ENCODE data around the gene MEX3D. TPM values are rescaled to one million over a fixed set of nuclear protein-coding genes. Genes with fewer than 3 reads are reported as not detected.

MEX3D gene
- total RNA-seq, 4 donors from 2014 or later, result 20.8 to 100 (median 27.8) TPM

DNA sequence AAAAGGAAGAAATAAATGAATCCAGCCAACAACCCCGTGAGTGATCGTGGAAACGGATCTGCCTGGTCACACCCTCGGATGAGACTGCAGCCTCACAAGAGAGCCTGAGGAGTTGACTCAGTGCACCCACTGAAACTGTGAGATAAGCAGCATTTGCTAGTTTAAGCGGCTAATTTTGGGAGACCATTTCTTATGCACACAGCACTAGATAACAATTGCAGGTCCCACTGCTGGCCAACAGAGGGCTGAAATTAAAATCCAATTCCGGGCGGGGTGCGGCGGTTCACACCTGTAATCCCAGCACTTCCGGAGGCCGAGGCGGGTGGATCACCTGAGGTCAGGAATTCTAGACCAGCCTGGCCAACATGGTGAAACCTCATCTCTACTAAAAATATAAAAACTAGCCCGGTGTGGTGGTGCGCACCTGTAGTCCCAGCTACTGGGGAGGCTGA, 33.5 kb upstream of the MEX3D start:
- Histone ChIP-seq H3K36me3 (peaks cover 0 to 23% (median 8%) of the 10 kb centered on the region in 4 donors), H3K4me1 (peaks cover 7 to 36% (median 31%) of the 10 kb centered on the region in 4 donors)
- WGBS, 2 donors (ENCODE audit: low coverage in 1 of 2), result 90 to 95% methylated on average over 5 to 14 of the region's 14 CpGs

DNA sequence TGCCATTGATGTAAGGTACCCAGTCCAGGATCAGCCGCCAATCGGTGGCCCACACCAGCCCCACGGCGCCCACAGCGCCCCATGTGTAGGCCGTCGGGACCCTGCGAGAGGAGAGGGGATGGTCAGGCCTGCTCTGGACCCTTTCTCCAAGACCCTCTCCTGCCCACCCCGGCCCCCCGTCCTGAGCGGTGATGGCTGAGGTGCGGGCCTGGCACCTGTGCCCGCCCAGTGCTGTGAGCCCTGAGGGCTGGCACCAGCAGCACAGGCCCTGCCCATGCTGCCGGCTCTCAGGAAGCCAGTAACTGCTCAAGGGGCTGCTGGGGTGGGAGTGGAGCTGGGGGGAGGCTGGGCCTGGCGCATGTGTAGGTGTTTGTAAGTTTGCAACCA, 31.3 kb upstream of the MEX3D start:
- H3K27ac ChIP-seq, result no peak overlapping the region
- no peak for DNase-seq
- no peaks in the 10 kb centered on the region for H3K9me3 ChIP-seq
- no peak overlapping the region for H3K4me3 ChIP-seq
- peaks cover 0 to 26% (median 19%) of the 10 kb centered on the region in 4 donors for H3K4me1 ChIP-seq
- TF ChIP-seq, protein P1, sequence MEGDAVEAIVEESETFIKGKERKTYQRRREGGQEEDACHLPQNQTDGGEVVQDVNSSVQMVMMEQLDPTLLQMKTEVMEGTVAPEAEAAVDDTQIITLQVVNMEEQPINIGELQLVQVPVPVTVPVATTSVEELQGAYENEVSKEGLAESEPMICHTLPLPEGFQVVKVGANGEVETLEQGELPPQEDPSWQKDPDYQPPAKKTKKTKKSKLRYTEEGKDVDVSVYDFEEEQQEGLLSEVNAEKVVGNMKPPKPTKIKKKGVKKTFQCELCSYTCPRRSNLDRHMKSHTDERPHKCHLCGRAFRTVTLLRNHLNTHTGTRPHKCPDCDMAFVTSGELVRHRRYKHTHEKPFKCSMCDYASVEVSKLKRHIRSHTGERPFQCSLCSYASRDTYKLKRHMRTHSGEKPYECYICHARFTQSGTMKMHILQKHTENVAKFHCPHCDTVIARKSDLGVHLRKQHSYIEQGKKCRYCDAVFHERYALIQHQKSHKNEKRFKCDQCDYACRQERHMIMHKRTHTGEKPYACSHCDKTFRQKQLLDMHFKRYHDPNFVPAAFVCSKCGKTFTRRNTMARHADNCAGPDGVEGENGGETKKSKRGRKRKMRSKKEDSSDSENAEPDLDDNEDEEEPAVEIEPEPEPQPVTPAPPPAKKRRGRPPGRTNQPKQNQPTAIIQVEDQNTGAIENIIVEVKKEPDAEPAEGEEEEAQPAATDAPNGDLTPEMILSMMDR (IDR thresholded peaks at IDR 0.05), result no peak
- TF ChIP-seq EP300 (IDR thresholded peaks at IDR 0.05; ENCODE audit: low read depth), result no peak
- no peak for TF ChIP-seq POLR2A (IDR thresholded peaks at IDR 0.05)
- no peak for TF ChIP-seq POLR2AphosphoS5 (IDR thresholded peaks at IDR 0.05)
- no peaks in the 10 kb centered on the region for H3K27me3 ChIP-seq
- in situ Hi-C loops (cut with MboI; ENCODE audit: low pct_ligation_motif_present in 1 of 4, low pct_unique_long_range_greater_than_20kb in 1 of 4, low sequenced_read_pairs in 3 of 4), result no loop called here
- H3K36me3 ChIP-seq, result peaks cover 0 to 30% (median 12%) of the 10 kb centered on the region in 4 donors
- intact Hi-C loops (cut with DNase I; ENCODE audit: low total_unique reads), result no loop called here
- 95% methylated on average over 4 of the region's 15 CpGs; no CpG with 5 or more reads in 1 of the 2 donors for WGBS, 2 donors (ENCODE audit: low coverage in 1 of 2)

More for the DNA sequence above, 33.5 kb upstream of the MEX3D start:
- no peak overlapping the region for H3K4me3 ChIP-seq
- intact Hi-C loops (cut with DNase I; ENCODE audit: low total_unique reads) (no loop called here), in situ Hi-C loops (cut with MboI; ENCODE audit: low pct_ligation_motif_present in 1 of 4, low pct_unique_long_range_greater_than_20kb in 1 of 4, low sequenced_read_pairs in 3 of 4) (no loop called here)
- no peak for DNase-seq
- H3K27me3 ChIP-seq, result no peaks in the 10 kb centered on the region
- no peak overlapping the region for H3K27ac ChIP-seq
- TF ChIP-seq, protein P1 (IDR thresholded peaks at IDR 0.05), result peak in 2 of 5 experiments; percentile 6 to 8
- TF ChIP-seq POLR2A (IDR thresholded peaks at IDR 0.05) (no peak), EP300 (IDR thresholded peaks at IDR 0.05; ENCODE audit: low read depth) (no peak), POLR2AphosphoS5 (IDR thresholded peaks at IDR 0.05) (no peak)
- no peaks in the 10 kb centered on the region for H3K9me3 ChIP-seq

DNA sequence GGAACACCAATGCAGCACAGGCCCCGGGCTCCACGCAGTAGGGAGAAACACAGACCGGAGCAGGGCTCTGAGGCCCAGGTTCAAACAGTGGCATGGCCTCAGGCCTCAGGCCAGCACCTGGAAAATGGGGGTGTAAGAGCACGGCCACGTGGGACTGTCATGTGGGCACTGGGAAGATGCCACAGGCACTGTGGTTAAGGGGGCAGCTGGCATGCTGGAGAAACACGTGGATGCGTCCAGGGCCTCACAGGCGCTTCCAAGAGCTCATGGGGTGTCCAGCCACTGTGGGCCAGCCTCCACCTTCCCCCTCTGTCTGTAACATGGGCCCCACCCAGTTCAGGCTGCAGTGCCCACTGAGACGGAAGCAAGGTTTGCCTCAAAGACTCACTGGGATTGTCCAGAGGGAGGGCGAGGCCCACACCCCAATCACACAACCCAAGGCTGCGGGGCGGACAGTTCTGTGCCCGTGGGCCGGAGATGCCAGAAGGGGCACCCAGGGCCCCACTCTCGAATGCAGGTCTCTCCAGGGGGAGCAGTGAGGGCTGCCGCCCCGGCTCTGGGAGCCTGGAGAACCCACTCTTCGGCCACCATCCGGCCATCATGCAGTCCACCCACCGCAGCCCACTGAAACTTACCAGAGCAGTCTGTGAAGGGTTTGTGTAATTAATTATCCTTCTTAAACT, 30.8 kb upstream of the MEX3D start:
- no peak for DNase-seq
- intact Hi-C loops (cut with DNase I; ENCODE audit: low total_unique reads), result no loop called here
- Histone ChIP-seq H3K27ac (no peak overlapping the region), H3K4me1 (peaks cover 0 to 21% (median 14%) of the 10 kb centered on the region in 4 donors), H3K4me3 (no peak overlapping the region), H3K36me3 (peaks cover 0 to 30% (median 12%) of the 10 kb centered on the region in 4 donors), H3K9me3 (no peaks in the 10 kb centered on the region), H3K27me3 (no peaks in the 10 kb centered on the region)
- 90% methylated on average over 13 of the region's 20 CpGs; no CpG with 5 or more reads in 1 of the 2 donors for WGBS, 2 donors (ENCODE audit: low coverage in 1 of 2)
- in situ Hi-C loops (cut with MboI; ENCODE audit: low pct_ligation_motif_present in 1 of 4, low pct_unique_long_range_greater_than_20kb in 1 of 4, low sequenced_read_pairs in 3 of 4), result no loop called here
- TF ChIP-seq POLR2AphosphoS5 (IDR thresholded peaks at IDR 0.05), result no peak
- TF ChIP-seq POLR2A (IDR thresholded peaks at IDR 0.05), result no peak
- no peak for TF ChIP-seq EP300 (IDR thresholded peaks at IDR 0.05; ENCODE audit: low read depth)
- TF ChIP-seq, protein P1 (IDR thresholded peaks at IDR 0.05), result no peak

GRCh38 chr19:1593501-1593772, 25.3 kb upstream of the MEX3D start:
- intact Hi-C loops (cut with DNase I; ENCODE audit: low total_unique reads) (no loop called here), in situ Hi-C loops (cut with MboI; ENCODE audit: low pct_ligation_motif_present in 1 of 4, low pct_unique_long_range_greater_than_20kb in 1 of 4, low sequenced_read_pairs in 3 of 4) (no loop called here)
- no peak for TF ChIP-seq POLR2A (IDR thresholded peaks at IDR 0.05)
- no peak for TF ChIP-seq EP300 (IDR thresholded peaks at IDR 0.05; ENCODE audit: low read depth)
- DNase-seq, result no peak
- Histone ChIP-seq H3K4me3 (peak overlapping the region in 3 of 4 donors; percentile 56 to 91 (median 87)), H3K9me3 (no peaks in the 10 kb centered on the region), H3K27me3 (no peaks in the 10 kb centered on the region), H3K36me3 (peaks cover 0 to 24% (median 12%) of the 10 kb centered on the region in 4 donors), H3K27ac (peak overlapping the region; percentile 97 to 99 (median 98)), H3K4me1 (peaks cover 18 to 31% (median 26%) of the 10 kb centered on the region in 4 donors)
- WGBS, 2 donors (ENCODE audit: low coverage in 1 of 2), result 31 to 67% methylated on average over 1 to 7 of the region's 10 CpGs
